CD4-positive, alpha-beta T cell treated with Interleukin-17A for 1 hour (primary cell): ENCODE results near the gene RAI14.
A peak's percentile ranks its signal among the peaks of the same experiment; 100 is the strongest.

Experiments
- DNase-seq: peaks from one replicate; pipeline ENCODE4 v3.0.0-alpha.2; 2020

RAI14 gene

DNA sequence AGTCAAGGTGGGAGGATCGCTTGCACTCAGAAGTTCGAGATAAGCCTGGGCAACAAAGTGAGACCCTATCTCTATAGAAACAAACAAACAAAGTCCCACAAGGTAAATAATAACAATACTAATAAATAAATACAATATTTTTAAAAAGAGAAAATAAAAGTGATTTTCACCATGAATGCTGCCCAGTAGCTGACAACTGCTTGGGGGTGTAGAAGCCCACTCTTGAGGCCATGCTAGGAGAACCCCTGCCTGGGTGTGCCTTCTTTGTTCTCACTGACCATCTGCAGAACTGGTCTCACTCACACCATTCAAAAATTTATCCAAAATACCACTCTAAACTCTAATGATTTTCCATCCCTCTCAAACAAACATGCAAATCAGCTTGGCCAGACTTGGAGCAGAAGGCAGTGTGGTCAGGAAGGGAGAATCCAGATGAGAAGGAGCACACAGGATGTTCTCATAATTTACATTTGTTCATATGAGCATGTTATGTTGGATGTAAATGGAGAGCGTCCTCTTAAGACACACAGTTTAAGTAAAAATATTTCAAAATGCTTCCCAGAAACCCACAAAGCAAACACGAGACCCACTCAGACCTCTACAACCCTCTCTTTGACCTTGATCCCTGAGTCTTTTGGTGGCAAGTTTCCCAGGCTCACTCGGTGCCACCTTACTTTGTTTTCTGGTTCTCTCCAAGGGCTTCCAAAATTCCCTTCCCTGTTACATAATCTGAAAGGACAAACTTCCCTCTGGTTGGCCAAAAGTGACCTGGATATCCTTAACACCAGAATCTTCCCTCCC, 7.9 kb upstream of the RAI14 start:
- no peak for DNase-seq

DNA sequence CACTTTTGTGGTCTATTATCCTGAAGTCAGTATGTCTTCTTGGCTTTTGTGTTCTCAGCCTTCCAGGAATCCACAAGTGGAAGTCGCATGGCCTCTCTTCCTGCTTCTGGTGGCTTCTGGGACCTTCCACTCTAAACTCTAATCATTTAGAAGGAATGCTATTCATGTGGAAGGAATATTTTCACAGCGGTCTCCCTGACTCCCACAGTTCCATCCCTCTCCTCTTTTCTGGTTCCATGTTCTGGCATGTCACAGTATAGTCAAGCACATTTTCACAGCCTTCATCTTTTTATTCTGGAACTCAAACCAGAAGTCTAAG, 7.3 kb upstream of the RAI14 start:
- DNase-seq, result no peak

GRCh38 chr5:34651791-34652190, 4.3 kb upstream of the RAI14 start:
- DNase-seq, result no peak

- no peak for DNase-seq
Measured at GRCh38 chr5:34652466-34652865, 3.7 kb upstream of the RAI14 start.

GRCh38 chr5:34652914-34653313, 3.2 kb upstream of the RAI14 start:
- no peak for DNase-seq

GRCh38 chr5:34653708-34654107, 2.4 kb upstream of the RAI14 start:
- no peak for DNase-seq

GRCh38 chr5:34655354-34655991, 655 bp upstream of the RAI14 start:
- DNase-seq, result peak; percentile 43

DNA sequence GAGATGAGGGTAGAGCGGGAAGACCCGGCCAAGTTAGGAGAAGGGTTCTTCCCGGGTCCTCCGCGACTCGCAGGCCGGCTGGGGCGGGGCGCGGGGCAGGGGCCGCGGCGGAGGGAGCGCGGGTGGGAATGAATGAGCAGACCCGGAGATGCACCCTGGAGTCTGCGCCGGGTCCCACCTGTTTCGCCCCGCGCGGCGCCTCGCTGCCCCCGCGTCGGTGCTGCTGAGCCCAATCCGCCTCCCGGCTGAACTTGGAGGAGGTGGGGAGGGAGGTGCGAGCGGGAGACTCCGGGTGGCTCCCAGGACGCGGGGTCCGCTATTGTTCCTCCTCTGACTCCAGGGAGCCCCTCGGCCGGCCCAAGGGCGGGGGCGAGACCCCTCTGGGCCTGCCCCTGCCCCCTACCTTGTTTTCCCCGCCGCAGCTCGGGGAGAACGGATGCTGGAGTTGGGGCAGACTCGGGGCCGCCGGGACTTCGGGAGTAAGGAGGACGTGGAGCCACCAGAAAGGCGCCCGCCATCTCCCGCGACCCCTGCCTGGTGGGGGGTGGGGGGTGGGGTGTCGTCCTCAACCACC, 659 bp downstream of the RAI14 start:
- DNase-seq, result no peak

DNA sequence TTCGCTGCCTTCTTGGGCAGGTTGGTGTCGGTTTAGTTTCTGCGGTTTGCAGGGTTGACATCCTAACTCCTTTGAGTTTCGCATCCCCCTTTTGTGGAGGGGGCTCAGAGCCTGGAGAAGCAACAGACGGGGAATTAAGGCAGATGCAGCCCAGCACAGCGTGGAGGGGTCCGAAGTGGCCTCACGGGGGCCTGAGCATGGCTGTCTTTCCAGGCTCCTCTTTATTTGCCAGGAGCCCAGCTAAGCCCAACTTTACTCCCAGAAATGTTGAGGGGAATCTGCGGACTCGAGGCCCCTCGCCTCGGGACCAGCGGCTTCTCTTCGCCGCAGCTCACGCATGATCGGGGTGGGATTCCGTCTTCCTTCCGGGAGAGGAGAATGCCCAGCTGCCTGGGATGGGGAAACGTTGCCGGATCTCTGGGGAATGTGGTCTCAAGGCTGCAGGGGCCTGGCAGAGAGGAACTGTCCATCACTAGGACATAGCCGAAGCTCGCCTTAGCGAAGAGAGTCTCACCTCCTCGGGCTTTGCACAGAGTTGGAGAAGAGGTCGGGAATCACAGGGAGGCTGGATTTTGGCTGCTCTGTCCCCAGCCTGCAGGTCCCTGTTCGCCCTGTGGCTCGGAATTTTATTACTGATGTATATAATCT, 1.3 kb downstream of the RAI14 start:
- no peak for DNase-seq

GRCh38 chr5:34657988-34658387, 1.9 kb downstream of the RAI14 start:
- DNase-seq, result no peak

DNA sequence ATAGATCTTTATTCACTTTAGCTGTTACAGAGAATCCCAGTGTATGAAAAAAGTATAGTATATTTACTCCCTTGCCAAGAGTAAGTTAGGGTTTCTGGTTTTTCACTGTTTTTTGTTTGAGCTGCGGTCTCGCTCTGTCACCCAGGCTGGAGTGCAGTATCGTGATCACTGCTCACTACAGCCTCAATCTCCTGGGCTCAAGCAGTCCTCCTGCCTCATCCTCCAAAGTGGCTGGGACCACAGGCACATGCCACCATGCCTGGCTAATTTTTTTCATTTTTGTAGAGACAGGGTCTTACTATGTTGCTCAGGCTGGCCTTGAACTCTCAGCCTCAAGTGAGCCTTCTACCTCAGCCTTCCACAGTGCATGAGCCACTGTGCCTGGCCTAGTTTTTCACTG, 3.0 kb downstream of the RAI14 start:
- no peak for DNase-seq

GRCh38 chr5:34660444-34660843, 4.3 kb downstream of the RAI14 start:
- DNase-seq, result no peak

DNA sequence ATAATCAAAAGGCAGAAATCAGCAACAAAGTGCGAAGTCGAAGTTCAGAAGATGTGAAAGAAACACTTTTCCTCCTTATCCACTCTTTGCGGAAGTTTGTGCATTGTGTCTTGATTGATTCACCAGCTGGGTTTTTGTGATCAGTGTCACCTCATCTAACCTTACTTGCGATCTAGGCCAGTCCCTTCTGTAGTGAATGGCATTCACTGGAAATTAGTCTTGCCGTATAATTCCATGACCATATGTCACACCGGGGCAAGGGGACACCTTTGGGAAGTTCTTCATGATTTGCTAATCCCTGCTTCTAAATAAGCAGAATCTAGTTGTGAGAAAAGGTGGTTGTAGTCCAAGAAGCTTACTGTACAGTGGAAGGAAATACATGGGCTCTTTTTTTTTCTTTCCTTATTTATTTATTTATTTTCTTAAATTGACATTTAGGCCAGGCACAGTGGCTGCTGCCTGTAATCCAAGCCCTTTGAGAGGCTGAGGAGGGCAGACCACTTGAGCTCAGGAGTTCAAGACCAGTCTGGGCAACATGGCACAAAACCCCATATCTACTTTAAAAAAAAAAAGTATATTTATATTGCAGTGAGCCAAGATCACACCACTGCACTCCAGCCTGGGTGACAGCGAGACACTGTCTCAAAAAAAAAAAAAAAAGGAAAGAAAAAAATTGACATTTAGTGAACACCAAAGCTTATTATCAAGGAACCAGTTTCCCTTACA, 7.8 kb downstream of the RAI14 start:
- no peak for DNase-seq

DNA sequence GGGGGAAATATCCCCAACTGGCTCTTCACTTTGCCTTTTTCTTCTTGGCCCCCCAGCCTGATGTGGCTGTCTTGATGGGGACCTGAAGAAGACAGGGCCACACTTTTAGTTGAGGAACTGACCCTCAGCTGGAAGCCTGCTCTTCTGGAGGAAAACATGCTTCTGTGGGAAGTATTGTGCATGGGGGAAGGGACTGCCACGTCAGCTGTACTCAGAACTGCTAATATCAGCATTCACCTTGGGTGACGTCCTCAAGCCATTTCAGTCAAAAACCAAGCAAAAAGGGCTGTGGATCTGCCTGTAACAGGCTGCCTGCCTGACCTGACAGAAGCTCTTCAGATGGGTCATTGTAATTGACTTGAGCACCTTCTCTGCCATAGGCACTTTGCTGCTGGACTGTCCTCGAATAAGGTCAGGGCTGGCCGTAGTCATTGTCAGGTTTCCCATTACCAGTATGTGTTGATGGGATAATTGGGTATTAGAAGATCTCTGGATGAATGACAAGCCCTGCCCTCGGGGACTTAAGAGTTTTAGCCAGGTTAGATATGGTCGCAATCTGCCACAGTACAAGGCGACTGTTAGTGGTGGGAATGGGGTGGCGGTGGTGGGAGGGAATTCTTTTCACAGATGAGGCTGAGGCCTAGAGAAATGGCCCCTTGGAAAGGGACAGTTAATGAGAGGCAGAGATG, 10.4 kb downstream of the RAI14 start:
- no peak for DNase-seq

DNA sequence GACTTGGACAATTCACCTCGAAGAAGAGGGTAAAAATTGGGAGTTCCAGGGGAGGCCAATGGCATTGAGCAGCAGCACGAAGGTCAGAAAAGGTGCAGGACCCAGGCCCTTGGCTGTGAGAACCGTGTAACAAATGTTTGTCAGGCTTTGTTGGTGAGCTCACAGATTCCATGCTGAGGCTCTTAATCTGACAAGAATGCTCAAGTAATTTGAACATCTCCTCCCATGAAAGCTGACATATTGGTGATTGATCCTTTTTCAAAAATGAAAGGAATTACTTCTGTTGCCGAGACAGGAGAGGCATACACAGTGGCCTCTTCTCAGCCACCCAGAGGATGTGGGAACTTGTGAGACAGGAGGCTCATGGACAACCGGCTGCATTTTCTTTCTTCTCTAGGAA, 11.6 kb downstream of the RAI14 start:
- no peak for DNase-seq

- DNase-seq, result no peak
Measured at GRCh38 chr5:34669931-34670516, 13.9 kb downstream of the RAI14 start.

- no peak for DNase-seq
Measured at GRCh38 chr5:34672196-34672595, 16.1 kb downstream of the RAI14 start.

DNA sequence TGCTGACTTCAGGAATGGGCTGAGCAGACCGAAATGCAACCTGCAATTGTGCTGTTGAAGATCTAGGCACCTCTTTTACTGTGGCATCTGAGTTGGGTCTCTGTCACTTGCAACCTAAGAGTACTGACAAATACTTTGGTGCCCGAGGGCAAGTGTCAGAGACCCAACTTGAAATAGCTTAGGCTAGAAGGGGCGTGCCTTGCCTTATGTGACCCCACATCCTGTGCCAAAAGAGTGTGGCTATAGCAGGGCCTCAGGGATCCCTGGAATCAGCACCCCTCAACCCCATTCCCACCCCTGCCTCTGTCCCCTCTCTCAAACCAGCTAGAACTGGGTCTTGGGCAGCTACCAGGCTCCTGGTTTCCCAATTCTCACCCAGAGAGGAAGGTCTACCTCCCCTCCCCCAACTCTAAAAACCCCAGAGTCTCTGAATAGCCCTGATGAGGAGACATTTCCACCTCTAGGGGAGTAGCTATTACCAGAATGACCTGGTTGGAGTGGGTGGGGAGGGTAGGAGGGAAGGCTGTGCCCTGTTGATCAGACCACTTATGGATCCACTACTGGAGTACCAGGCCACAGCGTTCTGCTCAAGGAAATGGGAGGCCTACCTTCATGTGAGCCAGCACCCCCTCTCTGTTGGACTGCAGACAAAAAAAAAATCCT, 17.5 kb downstream of the RAI14 start:
- DNase-seq, result no peak

DNA sequence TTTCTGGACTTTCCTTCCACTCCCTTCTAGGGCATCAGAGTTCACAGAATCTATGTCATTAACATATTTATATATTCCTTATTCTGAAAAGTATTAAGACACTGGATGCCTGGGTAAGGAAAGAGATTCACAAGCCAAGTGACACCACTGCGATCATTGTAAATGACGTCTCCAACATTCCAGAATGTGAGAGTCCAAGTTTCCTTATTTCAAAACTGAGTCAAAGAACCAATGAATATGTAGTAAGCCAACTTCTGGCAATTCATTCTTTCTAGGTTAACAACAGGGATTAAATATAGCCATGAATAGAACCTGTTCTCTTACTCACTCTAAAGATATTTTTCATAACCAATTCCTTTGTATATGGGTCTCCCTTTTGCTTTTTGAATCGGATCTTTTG, 18.1 kb downstream of the RAI14 start:
- DNase-seq, result no peak

GRCh38 chr5:34675857-34676256, 19.7 kb downstream of the RAI14 start:
- no peak for DNase-seq

DNA sequence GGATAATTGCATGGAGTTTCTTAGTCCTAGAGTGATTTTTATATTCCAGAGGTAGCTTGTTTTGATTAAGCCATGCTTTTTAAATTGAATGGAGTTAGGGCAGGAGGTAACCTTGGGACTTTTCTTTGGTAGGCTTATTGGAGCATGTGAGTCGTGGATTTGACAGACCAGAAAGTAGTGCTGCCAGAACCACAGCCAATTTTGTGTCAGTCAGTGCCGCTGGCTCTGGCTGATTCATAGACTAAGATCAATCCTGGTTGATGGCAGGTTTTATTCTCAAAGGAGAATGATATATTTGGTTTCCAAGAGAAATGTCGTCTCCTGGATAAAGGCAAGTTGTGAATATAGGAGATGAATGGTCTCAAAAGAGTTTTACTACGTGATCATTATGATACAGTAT, 20.3 kb downstream of the RAI14 start:
- no peak for DNase-seq

DNA sequence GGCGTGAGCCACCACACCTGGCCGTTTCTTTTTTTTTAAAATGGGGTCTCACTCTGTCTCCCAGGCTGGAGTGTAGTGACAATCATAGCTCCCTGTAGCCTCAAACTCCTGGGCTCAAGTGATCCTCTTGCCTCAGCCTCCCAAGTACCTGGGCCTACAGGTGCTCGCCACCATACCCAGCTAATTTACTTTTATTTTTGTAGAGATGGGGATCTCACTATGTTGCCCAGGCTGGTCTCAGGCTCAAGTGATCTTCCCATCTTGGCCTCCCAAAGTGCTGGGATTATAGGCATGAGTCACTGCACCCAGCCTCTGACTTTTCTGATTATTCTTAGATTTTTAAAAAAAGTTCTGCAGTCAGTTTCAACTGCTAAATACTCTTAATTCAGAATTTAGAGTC, 21.3 kb downstream of the RAI14 start:
- DNase-seq, result no peak
